Right lobe of liver (tissue), 6 donors: Measurements from ENCODE around the gene ADGRD2. TPM values are rescaled to one million over a fixed set of nuclear protein-coding genes. Genes with fewer than 3 reads are reported as not detected.

ENCODE experiments used
- ATAC-seq, 4 donors: fragments of 200-7000 bp; cut with Tn5 transposase; one replicate each; pipeline ENCODE4 v1.9.1; 2020; ENCODE audit warnings: mild to moderate bottlenecking in 4 of 4, moderate library complexity in 4 of 4
- DNase-seq, 3 donors: peaks; one replicate each; pipeline ENCODE4 v3.0.0-alpha.2; 2020
- H3K27ac ChIP-seq, 3 donors: fragments of 200-600 bp; one replicate each; pipeline ENCODE4 v1.8.0; 2022
- H3K27me3 ChIP-seq, 2 donors: fragments of 200-600 bp; one replicate each; pipeline ENCODE4 v1.8.0; 2022
- H3K36me3 ChIP-seq, 4 donors: fragments of 200-600 bp; sonication (generic) in 1 of 4; one replicate each; pipeline versions ENCODE4 v1.5.1 to v1.8.0; 2017 to 2022; ENCODE audit warnings: control low read depth in 1 of 4
- H3K4me1 ChIP-seq, 4 donors: fragments of 200-600 bp; sonication (generic) in 1 of 4; one replicate each; pipeline versions ENCODE4 v1.5.1 to v1.8.0; 2017 to 2022; ENCODE audit warnings: control low read depth in 1 of 4
- H3K4me3 ChIP-seq, 3 donors: fragments of 200-600 bp; one replicate each; pipeline ENCODE4 v1.8.0; 2022
- H3K9me3 ChIP-seq, 4 donors: fragments of 200-600 bp; sonication (generic) in 1 of 4; one replicate each; pipeline versions ENCODE4 v1.5.1 to v1.8.0; 2017 to 2022; ENCODE audit warnings: control low read depth in 1 of 4
- CTCF ChIP-seq, 4 donors: fragments of 200-600 bp in 3 of 4; fragments of 450-650 bp in 1 of 4; IDR thresholded peaks; one replicate each; pipeline versions ENCODE4 v1.5.1 to v1.8.0; 2016 to 2022; ENCODE audit warnings: antibody characterized with exemption in 4 of 4, mild to moderate bottlenecking in 2 of 4
- POLR2A ChIP-seq: fragments of 450-650 bp; IDR thresholded peaks from one replicate; pipeline ENCODE4 v1.6.1; 2017; ENCODE audit warnings: antibody characterized with exemption, mild to moderate bottlenecking
- WGBS: methylation state at CpG from one replicate; pipeline ENCODE4 v1.1.6; 2018; ENCODE audit warnings: low coverage, low lambda C conversion rate; ENCODE audit not compliant: insufficient coverage; ENCODE audit errors: missing lambda C conversion rate; 5-methylcytosine and 5-hydroxymethylcytosine counted together
- intact Hi-C, 2 donors: fragments of 100-400 bp; cut with DNase I; formaldehyde crosslinking; loops; one replicate each; pipeline versions ENCODE4 v1.11.2 to v1.14.1; 2022
- total RNA-seq, 6 experiments: library from RNA; depleted of rRNA in 2 of 6; stranded (reverse); fragments of >200 nt in 2 of 6; fragmentation: NEBNext Ultra II Directional in 3 of 6; extraction: Animal tissue kit (Norgen Biotek cat#: 25700) in 3 of 6; gene quantifications; one replicate each; pipeline versions ENCODE4 v1.1.0 to v1.2.4, GENCODE V29; 2016 to 2023
- donor health status: DM: no; HTN: yes; CAD: no.
- donor health status: DM: no; HTN: no; CAD: no.
- donor health status: DM: no; HTN: no; CAD: no.
- donor health status: DM: no; HTN: yes; CAD: no.
- donor health status: DM: no; HTN: yes; CAD: no.

Gene ADGRD2
- total RNA-seq, 6 experiments from 2014 or later = not detected

DNA sequence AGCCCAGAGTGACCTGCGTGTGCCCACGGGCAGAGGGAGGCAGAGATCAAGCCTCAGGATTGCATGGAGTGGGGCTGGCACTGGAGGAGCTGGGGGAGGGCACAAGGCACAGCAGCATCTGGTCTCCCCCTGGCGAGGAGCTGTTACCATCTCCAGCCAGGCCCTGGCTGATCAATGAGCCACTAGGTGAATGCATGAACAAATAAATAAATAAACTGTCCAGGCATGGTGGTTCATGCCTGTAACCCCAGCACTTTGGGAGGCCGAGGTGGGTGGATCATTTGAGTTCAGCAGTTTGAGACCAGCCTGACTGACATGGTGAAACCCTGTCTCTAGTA lies 20.8 kb upstream of the ADGRD2 start:
- intact Hi-C loops = no loop called here
- no peak overlapping the region for H3K4me3 ChIP-seq
- ATAC-seq (no peak), DNase-seq (no peak)
- H3K4me1 ChIP-seq = no peaks in the 10 kb centered on the region
- H3K27me3 ChIP-seq = no peaks in the 10 kb centered on the region
- H3K36me3 ChIP-seq = no peaks in the 10 kb centered on the region
- 88% methylated on average over 1 of the region's 4 CpGs for WGBS
- no peak overlapping the region for H3K27ac ChIP-seq
- no peak for TF ChIP-seq CTCF (IDR thresholded peaks at IDR 0.05)
- TF ChIP-seq POLR2A = no peak
- H3K9me3 ChIP-seq = no peaks in the 10 kb centered on the region

DNA sequence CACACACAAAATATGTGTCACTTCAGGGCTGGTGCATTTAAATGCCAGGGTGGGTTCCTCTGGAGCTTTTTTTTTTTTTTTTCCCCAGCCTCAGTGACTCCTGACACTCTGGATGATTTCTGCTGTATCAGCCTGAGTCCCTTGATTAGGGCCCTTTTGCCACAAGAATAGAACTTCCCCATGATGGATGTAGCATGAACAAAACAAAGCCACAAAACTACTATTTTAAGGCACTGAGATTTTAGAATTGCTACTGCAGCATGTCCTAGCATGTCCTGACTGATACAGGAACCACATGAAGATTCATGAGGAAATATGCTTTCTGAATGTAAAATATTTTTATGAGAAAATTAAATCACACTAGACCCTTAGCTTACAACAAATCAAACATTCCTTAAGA lies 13.9 kb upstream of the ADGRD2 start:
- TF ChIP-seq CTCF (IDR thresholded peaks at IDR 0.05) (no peak), POLR2A (no peak)
- Histone ChIP-seq H3K27me3 (no peaks in the 10 kb centered on the region), H3K4me3 (no peak overlapping the region), H3K4me1 (no peaks in the 10 kb centered on the region), H3K36me3 (no peaks in the 10 kb centered on the region), H3K9me3 (no peaks in the 10 kb centered on the region), H3K27ac (no peak overlapping the region)
- DNase-seq (no peak), ATAC-seq (no peak)
- intact Hi-C loops = no loop called here

DNA sequence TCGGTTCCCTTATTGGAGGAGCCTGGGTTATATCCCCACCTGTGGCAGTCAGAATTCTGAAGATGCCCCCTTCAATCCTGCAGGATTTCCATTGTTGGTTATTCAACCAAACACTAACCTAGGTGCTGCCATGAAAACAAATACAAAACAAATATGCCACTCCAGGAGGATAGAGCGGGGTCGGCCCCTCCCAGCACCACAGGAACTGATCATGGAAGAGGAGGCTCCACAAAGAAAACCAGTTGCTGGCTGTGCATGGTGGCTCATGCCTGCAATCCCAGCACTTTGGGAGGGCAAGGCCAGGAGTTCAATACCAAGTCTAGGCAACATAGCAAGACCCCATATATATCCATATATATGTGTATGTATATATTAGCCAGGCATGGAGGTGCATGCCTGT lies 13.2 kb upstream of the ADGRD2 start:
- TF ChIP-seq POLR2A (no peak), CTCF (IDR thresholded peaks at IDR 0.05) (no peak)
- intact Hi-C loops = no loop called here
- no peaks in the 10 kb centered on the region for H3K9me3 ChIP-seq
- H3K4me3 ChIP-seq = no peak overlapping the region
- H3K27ac ChIP-seq = no peak overlapping the region
- WGBS = no CpG with 5 or more reads among the region's 3 CpGs
- H3K36me3 ChIP-seq = no peaks in the 10 kb centered on the region
- no peaks in the 10 kb centered on the region for H3K27me3 ChIP-seq
- DNase-seq = peak in 1 of 3 donors; percentile 34
- ATAC-seq = no peak
- no peaks in the 10 kb centered on the region for H3K4me1 ChIP-seq

DNA sequence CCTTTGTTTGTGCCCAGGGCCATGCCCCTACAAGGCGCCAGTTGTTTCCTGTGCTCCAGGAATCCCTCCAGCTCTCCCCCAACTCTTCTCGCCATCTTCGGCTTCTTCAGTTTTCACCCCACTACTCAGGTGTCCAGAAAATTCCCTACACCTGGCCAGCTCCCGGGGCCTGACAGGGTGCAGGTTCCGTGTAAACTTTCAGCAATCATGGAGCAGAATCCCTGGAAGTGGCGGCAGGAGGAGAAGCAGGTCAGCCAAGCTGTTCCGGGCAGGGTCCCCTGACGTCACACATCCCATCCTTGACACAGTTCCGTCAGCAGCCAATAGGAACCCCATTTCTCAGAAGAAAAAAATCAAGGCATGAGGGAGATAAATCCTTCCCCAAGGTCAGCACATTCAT lies 12.2 kb upstream of the ADGRD2 start:
- Histone ChIP-seq H3K9me3 (no peaks in the 10 kb centered on the region), H3K27me3 (no peaks in the 10 kb centered on the region), H3K27ac (no peak overlapping the region), H3K4me1 (no peaks in the 10 kb centered on the region), H3K4me3 (no peak overlapping the region), H3K36me3 (no peaks in the 10 kb centered on the region)
- no peak for DNase-seq
- intact Hi-C loops = no loop called here
- ATAC-seq = no peak
- TF ChIP-seq CTCF (IDR thresholded peaks at IDR 0.05) (no peak), POLR2A (no peak)
- WGBS = 82% methylated on average over 9 of the region's 9 CpGs

DNA sequence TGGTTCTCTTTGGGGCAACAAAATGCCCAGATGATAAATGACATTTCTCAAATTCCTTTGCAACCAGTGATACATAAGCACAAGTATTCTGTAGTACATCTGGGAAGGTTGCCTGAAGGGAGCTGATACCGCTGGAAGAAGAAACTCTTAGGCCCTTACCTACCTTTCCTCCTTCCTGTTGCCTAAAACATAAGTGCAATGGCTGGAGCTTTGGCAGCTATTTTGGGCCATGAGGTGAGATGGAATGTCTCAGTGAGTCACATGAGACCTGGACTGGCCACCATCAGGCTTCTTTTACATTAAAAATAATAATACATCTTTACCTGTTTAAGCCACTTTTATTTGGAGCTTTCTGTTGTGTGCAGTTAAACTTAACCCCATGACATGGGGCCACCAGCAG lies 11.2 kb upstream of the ADGRD2 start:
- WGBS = 80% methylated on average over 1 of the region's 1 CpG
- no peak for DNase-seq
- Histone ChIP-seq H3K36me3 (no peaks in the 10 kb centered on the region), H3K4me1 (no peaks in the 10 kb centered on the region), H3K27ac (no peak overlapping the region), H3K9me3 (no peaks in the 10 kb centered on the region), H3K27me3 (no peaks in the 10 kb centered on the region), H3K4me3 (no peak overlapping the region)
- intact Hi-C loops = no loop called here
- TF ChIP-seq CTCF (IDR thresholded peaks at IDR 0.05) = no peak
- no peak for TF ChIP-seq POLR2A
- ATAC-seq = no peak
